Measurements from ENCODE around the gene FXR2.
A peak's percentile ranks its signal among the peaks of the same experiment; 100 is the strongest.

FXR2 gene

DNA sequence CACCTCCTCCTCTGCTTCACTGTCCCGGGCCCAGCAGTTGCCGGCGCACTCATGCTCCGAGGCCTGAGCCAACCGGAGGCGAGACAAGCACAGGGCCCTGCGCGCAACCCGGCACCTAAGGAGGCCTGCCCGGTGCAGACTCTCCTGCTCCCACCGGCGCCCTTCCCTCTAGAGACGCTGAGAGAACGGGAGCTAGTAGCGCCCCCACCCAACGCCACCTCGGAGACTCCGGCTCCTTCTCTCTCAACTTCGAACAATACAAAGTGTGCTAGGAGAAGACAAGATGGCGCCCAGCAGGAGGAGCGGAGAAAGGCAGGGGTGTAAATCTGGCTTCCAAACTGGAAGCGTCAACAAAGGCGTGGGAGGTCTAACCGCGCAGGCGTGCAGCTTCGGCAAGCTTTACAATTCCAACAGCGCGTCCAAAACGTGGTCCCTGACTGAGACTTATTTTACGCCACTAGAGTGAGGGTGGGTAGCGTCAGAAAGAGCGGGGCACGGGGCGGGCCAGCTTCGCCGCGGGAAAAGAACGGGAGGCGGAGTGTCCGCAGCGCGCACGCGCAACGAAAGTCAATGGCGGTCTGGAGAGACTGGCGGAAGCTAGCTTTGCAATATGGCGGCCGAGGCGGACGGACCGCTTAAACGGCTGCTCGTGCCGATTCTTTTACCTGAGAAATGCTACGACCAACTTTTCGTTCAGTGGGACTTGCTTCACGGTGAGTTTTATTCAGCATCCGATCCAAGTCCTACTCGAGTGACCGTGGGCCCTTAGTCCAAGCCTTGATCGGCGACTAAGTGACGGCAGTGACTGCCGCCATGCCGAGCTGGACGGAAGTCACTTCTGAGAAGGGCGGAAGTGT, 31.2 kb downstream of the FXR2 start, which contains the start of gene MPDU1 (continued):
- TF ChIP-seq REST (tag by site-specific recombination; IDR thresholded peaks at IDR 0.05), result 0 out of 2 replicates have a peak, but pooled peaks have one; percentile 27
- peak; percentile 9; the same call in 1 of the 2 replicates for TF ChIP-seq PRDM4 (tag by site-specific recombination; IDR thresholded peaks at IDR 0.05)
- TF ChIP-seq ZSCAN30 (tag by site-specific recombination; IDR thresholded peaks at IDR 0.05), result no peak; the same call in 1 of the 2 replicates
- TF ChIP-seq ZBTB17 (tag by site-specific recombination; IDR thresholded peaks at IDR 0.05), result peak; percentile 84
- TF ChIP-seq KLF1 (tag by site-specific recombination; IDR thresholded peaks at IDR 0.05), result peak; percentile 34; the same call in 1 of the 2 replicates
- TF ChIP-seq ZNF394 (tag by site-specific recombination; IDR thresholded peaks at IDR 0.05; ENCODE audit: borderline replicate concordance), result peak; percentile 63
- no peak; the same call in 1 of the 2 replicates for TF ChIP-seq ZNF133 (tag by site-specific recombination; IDR thresholded peaks at IDR 0.05)
- peak; percentile 52 for TF ChIP-seq CTCF (tag by site-specific recombination; IDR thresholded peaks at IDR 0.05)
- peak; percentile 61; the same call in 1 of the 2 replicates for TF ChIP-seq BCL11B (tag by site-specific recombination; IDR thresholded peaks at IDR 0.05; ENCODE audit: low read depth)
- peak; percentile 14; the same call in 1 of the 2 replicates for TF ChIP-seq ZIC2 (tag by site-specific recombination; IDR thresholded peaks at IDR 0.05)
- TF ChIP-seq GLIS1 (tag by site-specific recombination; IDR thresholded peaks at IDR 0.05), result peak; percentile 59
- TF ChIP-seq ZNF404 (tag by site-specific recombination; IDR thresholded peaks at IDR 0.05), result no peak
- TF ChIP-seq, protein P1, sequence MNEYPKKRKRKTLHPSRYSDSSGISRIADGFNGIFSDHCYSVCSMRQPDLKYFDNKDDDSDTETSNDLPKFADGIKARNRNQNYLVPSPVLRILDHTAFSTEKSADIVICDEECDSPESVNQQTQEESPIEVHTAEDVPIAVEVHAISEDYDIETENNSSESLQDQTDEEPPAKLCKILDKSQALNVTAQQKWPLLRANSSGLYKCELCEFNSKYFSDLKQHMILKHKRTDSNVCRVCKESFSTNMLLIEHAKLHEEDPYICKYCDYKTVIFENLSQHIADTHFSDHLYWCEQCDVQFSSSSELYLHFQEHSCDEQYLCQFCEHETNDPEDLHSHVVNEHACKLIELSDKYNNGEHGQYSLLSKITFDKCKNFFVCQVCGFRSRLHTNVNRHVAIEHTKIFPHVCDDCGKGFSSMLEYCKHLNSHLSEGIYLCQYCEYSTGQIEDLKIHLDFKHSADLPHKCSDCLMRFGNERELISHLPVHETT (tag by site-specific recombination; IDR thresholded peaks at IDR 0.05), result peak; percentile 91
- peak; percentile 75 for TF ChIP-seq ZNF558 (tag by site-specific recombination; IDR thresholded peaks at IDR 0.05)
- TF ChIP-seq ZFP69B (tag by site-specific recombination; IDR thresholded peaks at IDR 0.05), result 0 out of 2 replicates have a peak, but pooled peaks have one; percentile 62
- TF ChIP-seq ZBTB48 (tag by site-specific recombination; IDR thresholded peaks at IDR 0.05), result peak; percentile 97
- peak; percentile 59 for TF ChIP-seq ZNF324 (tag by site-specific recombination; IDR thresholded peaks at IDR 0.05)
- TF ChIP-seq ZNF623 (tag by site-specific recombination; IDR thresholded peaks at IDR 0.05), result peak; percentile 34; the same call in 1 of the 2 replicates
- peak; percentile 90 for TF ChIP-seq EGR2 (tag by site-specific recombination; IDR thresholded peaks at IDR 0.05; ENCODE audit: low read depth)
- TF ChIP-seq ZNF837 (tag by site-specific recombination; IDR thresholded peaks at IDR 0.05), result no peak
- peak; percentile 100 for TF ChIP-seq YY2 (tag by site-specific recombination; IDR thresholded peaks at IDR 0.05)
- TF ChIP-seq ZNF140 (tag by site-specific recombination; IDR thresholded peaks at IDR 0.05), result no peak
- TF ChIP-seq ZNF76 (tag by site-specific recombination; IDR thresholded peaks at IDR 0.05; ENCODE audit: borderline replicate concordance, low read depth), result peak; percentile 83
- TF ChIP-seq, protein P2, sequence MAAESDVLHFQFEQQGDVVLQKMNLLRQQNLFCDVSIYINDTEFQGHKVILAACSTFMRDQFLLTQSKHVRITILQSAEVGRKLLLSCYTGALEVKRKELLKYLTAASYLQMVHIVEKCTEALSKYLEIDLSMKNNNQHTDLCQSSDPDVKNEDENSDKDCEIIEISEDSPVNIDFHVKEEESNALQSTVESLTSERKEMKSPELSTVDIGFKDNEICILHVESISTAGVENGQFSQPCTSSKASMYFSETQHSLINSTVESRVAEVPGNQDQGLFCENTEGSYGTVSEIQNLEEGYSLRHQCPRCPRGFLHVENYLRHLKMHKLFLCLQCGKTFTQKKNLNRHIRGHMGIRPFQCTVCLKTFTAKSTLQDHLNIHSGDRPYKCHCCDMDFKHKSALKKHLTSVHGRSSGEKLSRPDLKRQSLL (tag by site-specific recombination; IDR thresholded peaks at IDR 0.05), result peak; percentile 5; the same call in 1 of the 2 replicates
- peak; percentile 60; the same call in 1 of the 2 replicates for TF ChIP-seq ZNF366 (tag by site-specific recombination; conservative IDR thresholded peaks at IDR 0.05)
- no peak for TF ChIP-seq WT1 (tag by site-specific recombination; IDR thresholded peaks at IDR 0.05)
- peak; percentile 67; the same call in 1 of the 2 replicates for TF ChIP-seq ZNF391 (tag by site-specific recombination; IDR thresholded peaks at IDR 0.05; ENCODE audit: borderline replicate concordance, low read depth)
